DMS153 treated with DMSO at 0.1 percent for 48 hours (cell line): Measurements from ENCODE around the gene FAM9A.
A peak's percentile ranks its signal among the peaks of the same experiment; 100 is the strongest.
"Not testable (repeated sequence)": the region's sequence is repeated elsewhere in the genome, so short reads cannot be mapped to it uniquely, and the experiment has no call there.

Source experiments
- DNase-seq: peaks from one replicate; lab custom pipeline; 2025; ENCODE audit not compliant: unreplicated experiment; lab: John Stamatoyannopoulos, UW

The FAM9A gene

GRCh38 chrX:8805046-8805445, 3.9 kb upstream of the FAM9A start:
- no peak for DNase-seq

GRCh38 chrX:8803326-8803725, 2.1 kb upstream of the FAM9A start:
- no peak for DNase-seq

GRCh38 chrX:8800351-8800750, 832 bp downstream of the FAM9A start:
- not testable (repeated sequence) for DNase-seq

GRCh38 chrX:8799281-8799680, 1.9 kb downstream of the FAM9A start:
- DNase-seq, result not testable (repeated sequence)

GRCh38 chrX:8798702-8799101, 2.5 kb downstream of the FAM9A start:
- DNase-seq, result not testable (repeated sequence)

- not testable (repeated sequence) for DNase-seq
These were observed 14.1 kb downstream of the FAM9A start for GRCh38 chrX:8787119-8787518.

GRCh38 chrX:8784162-8784561, 17.0 kb downstream of the FAM9A start:
- no peak for DNase-seq

- DNase-seq, result no peak
These were observed 17.5 kb downstream of the FAM9A start for GRCh38 chrX:8783714-8784098.

- DNase-seq, result no peak
These were observed 18.0 kb downstream of the FAM9A start for GRCh38 chrX:8783097-8783713.

- DNase-seq, result no peak
These were observed 18.6 kb downstream of the FAM9A start for GRCh38 chrX:8782595-8782994.

GRCh38 chrX:8781921-8782320, 19.3 kb downstream of the FAM9A start:
- DNase-seq, result not testable (repeated sequence)

- no peak for DNase-seq
These were observed 28.1 kb downstream of the FAM9A start for GRCh38 chrX:8773117-8773516.

- DNase-seq, result no peak
These were observed 41.2 kb downstream of the FAM9A start for GRCh38 chrX:8760021-8760420.

- DNase-seq, result not testable (repeated sequence)
These were observed 42.5 kb downstream of the FAM9A start for GRCh38 chrX:8758706-8759105.

GRCh38 chrX:8757609-8758389, 43.4 kb downstream of the FAM9A start:
- not testable (repeated sequence) for DNase-seq

- no peak for DNase-seq
These were observed 45.4 kb downstream of the FAM9A start for GRCh38 chrX:8755813-8756212.

GRCh38 chrX:8755116-8755515, 46.1 kb downstream of the FAM9A start:
- DNase-seq, result no peak

- no peak for DNase-seq
These were observed 51.5 kb downstream of the FAM9A start for GRCh38 chrX:8749697-8750096.

- no peak for DNase-seq
These were observed 52.3 kb downstream of the FAM9A start for GRCh38 chrX:8748855-8749254.

GRCh38 chrX:8743126-8743732, 58.0 kb downstream of the FAM9A start:
- DNase-seq, result peak; percentile 4

- no peak for DNase-seq
These were observed 59.2 kb downstream of the FAM9A start for GRCh38 chrX:8741981-8742380.
